ENCODE measurements around the gene PTPRM. TPM values are rescaled to one million over a fixed set of nuclear protein-coding genes. Genes with fewer than 3 reads are reported as not detected.

Gene PTPRM
- total and polyA plus RNA-seq, 2 of the 4 experiments (the other 2 are of a cell fraction), result 28.3 to 51.2 TPM

GRCh38 chr18:7678801-7679200 is 111.7 kb downstream of the PTPRM start:
- no peak overlapping the region for H3K27ac ChIP-seq (ENCODE audit: insufficient read depth, low read length)
- dilution Hi-C loops (cut with HindIII; ENCODE audit: low sequenced_read_pairs, unreplicated experiment) (no loop called here), in situ Hi-C loops (cut with MboI; ENCODE audit: low sequenced_read_pairs) (no loop called here), intact Hi-C loops (cut with micrococcal nuclease) (no loop called here)
- H2BK5ac ChIP-seq (ENCODE audit: low read depth, low read length, poor library complexity, severe bottlenecking), result no peak overlapping the region
- WGBS, 2 experiments (ENCODE audit: extremely low coverage in 2 of 2, insufficient read length in 1 of 2), result no CpG with 5 or more reads among the region's 4 CpGs
- no peak for ATAC-seq (ENCODE audit: low read depth)
- ChIA-PET POLR2A (ENCODE audit: unreplicated experiment) (no interaction called here), CTCF (no interaction called here)
- H3K18ac ChIP-seq (ENCODE audit: low read depth, low read length), result no peak overlapping the region
- H3K4me2 ChIP-seq (ENCODE audit: low read depth, low read length), result no peak overlapping the region
- H4K8ac ChIP-seq (ENCODE audit: low read depth in 2 of 2, low read length in 2 of 2), result no peak overlapping the region
- H2AK9ac ChIP-seq (replicated peaks; ENCODE audit: low read depth, low read length, poor library complexity), result no peak overlapping the region
- no peak overlapping the region for H3K4ac ChIP-seq (ENCODE audit: low read depth, low read length)
- H4K5ac ChIP-seq (ENCODE audit: low read depth, low read length), result no peak overlapping the region
- no peak for DNase-seq
- H3K9me3 ChIP-seq (ENCODE audit: control insufficient read depth, insufficient read depth, low read length), result no peaks in the 10 kb centered on the region
- no peak for TF ChIP-seq MAZ (IDR thresholded peaks at IDR 0.05; ENCODE audit: borderline replicate concordance, low read depth, low read length)
- no peak for TF ChIP-seq MAFK (IDR thresholded peaks at IDR 0.05; ENCODE audit: low read depth, low read length)
- TF ChIP-seq CTCF (conservative IDR thresholded peaks at IDR 0.05; ENCODE audit: low read depth, low read length), result no peak
- no peak for TF ChIP-seq FOS (IDR thresholded peaks at IDR 0.05; ENCODE audit: low read depth, low read length)
- no peak for TF ChIP-seq ELK1 (IDR thresholded peaks at IDR 0.05; ENCODE audit: borderline replicate concordance, low read depth, low read length)
- TF ChIP-seq MXI1 (IDR thresholded peaks at IDR 0.05; ENCODE audit: borderline replicate concordance, low read depth, low read length), result no peak
- TF ChIP-seq BHLHE40 (IDR thresholded peaks at IDR 0.05; ENCODE audit: low read depth, low read length), result no peak
- TF ChIP-seq CEBPB (IDR thresholded peaks at IDR 0.05; ENCODE audit: low read depth, low read length), result no peak
- TF ChIP-seq NFE2L2 (IDR thresholded peaks at IDR 0.05; ENCODE audit: low read depth, low read length), result no peak
- TF ChIP-seq CHD1 (IDR thresholded peaks at IDR 0.05; ENCODE audit: low read depth, low read length), result no peak
- TF ChIP-seq SMC3 (IDR thresholded peaks at IDR 0.05; ENCODE audit: low read depth, low read length), result no peak
- no peak for TF ChIP-seq USF2 (IDR thresholded peaks at IDR 0.05; ENCODE audit: low read depth, low read length)
- no peak for TF ChIP-seq POLR2A (IDR thresholded peaks at IDR 0.05; ENCODE audit: low read depth, low read length)
- TF ChIP-seq RFX5 (IDR thresholded peaks at IDR 0.05; ENCODE audit: low read depth, low read length), result no peak
- no peak for TF ChIP-seq RCOR1 (IDR thresholded peaks at IDR 0.05; ENCODE audit: insufficient replicate concordance, low read length)
- no peak for TF ChIP-seq RAD21 (IDR thresholded peaks at IDR 0.05; ENCODE audit: low read length)
- no TSS peak for BruUV-seq (replicated peaks)
- no peaks in the 10 kb centered on the region for H3K36me3 ChIP-seq (ENCODE audit: control insufficient read depth, insufficient read depth, low read length)
- H3K14ac ChIP-seq (replicated peaks; ENCODE audit: low read depth, low read length), result no peak overlapping the region
- H3K23ac ChIP-seq (ENCODE audit: low read depth, low read length), result no peak overlapping the region
- peaks cover 8 to 15% of the 10 kb centered on the region in 2 experiments for H3K79me1 ChIP-seq (ENCODE audit: low read depth in 1 of 2, low read length in 2 of 2)
- H4K91ac ChIP-seq (ENCODE audit: insufficient read depth, low read depth, low read length), result no peak overlapping the region
- H3K56ac ChIP-seq (ENCODE audit: extremely low read depth, insufficient read depth, low read length), result no peak overlapping the region
- H4K20me1 ChIP-seq (ENCODE audit: insufficient read depth, low read length), result peaks cover 7% of the 10 kb centered on the region; the same call in 1 of the 2 replicates
- peaks cover 6% of the 10 kb centered on the region; the same call in 1 of the 2 replicates for H3K9me1 ChIP-seq (ENCODE audit: insufficient read depth, low read length)
- no peak overlapping the region for H3K9ac ChIP-seq (ENCODE audit: low read depth, low read length)
- H2AK5ac ChIP-seq (ENCODE audit: low read depth, low read length), result no peak overlapping the region
- H2BK120ac ChIP-seq (ENCODE audit: low read depth, low read length), result no peak overlapping the region
- no peaks in the 10 kb centered on the region for H3K4me1 ChIP-seq (ENCODE audit: control insufficient read depth, insufficient read depth, low read length)
- no peak overlapping the region for H2BK15ac ChIP-seq (ENCODE audit: low read depth, low read length)
- no peaks in the 10 kb centered on the region for H3K27me3 ChIP-seq (ENCODE audit: control insufficient read depth, insufficient read depth, low read length)
- no peak overlapping the region for H3K4me3 ChIP-seq (ENCODE audit: insufficient read depth, low read depth, low read length)
- H2AFZ ChIP-seq (replicated peaks; ENCODE audit: low read length, poor library complexity), result no peak overlapping the region
- H2BK20ac ChIP-seq (ENCODE audit: low read depth, low read length), result no peak overlapping the region
